ENCODE data around the gene PRRT1B.

- no peak for TF ChIP-seq CTCF (IDR thresholded peaks at IDR 0.05; ENCODE audit: low read length)
- no peak for TF ChIP-seq EZH2 (IDR thresholded peaks at IDR 0.05; ENCODE audit: borderline replicate concordance, low read length)
Observed at GRCh38 chr9:131559421-131560000, 14.2 kb downstream of the PRRT1B start.

All from OCI-LY1 (cell line).